ENCODE data around the gene CAPZB.
"Not testable (repeated sequence)": the region's sequence is repeated elsewhere in the genome, so short reads cannot be mapped to it uniquely, and the experiment has no call there.

CAPZB gene

DNA sequence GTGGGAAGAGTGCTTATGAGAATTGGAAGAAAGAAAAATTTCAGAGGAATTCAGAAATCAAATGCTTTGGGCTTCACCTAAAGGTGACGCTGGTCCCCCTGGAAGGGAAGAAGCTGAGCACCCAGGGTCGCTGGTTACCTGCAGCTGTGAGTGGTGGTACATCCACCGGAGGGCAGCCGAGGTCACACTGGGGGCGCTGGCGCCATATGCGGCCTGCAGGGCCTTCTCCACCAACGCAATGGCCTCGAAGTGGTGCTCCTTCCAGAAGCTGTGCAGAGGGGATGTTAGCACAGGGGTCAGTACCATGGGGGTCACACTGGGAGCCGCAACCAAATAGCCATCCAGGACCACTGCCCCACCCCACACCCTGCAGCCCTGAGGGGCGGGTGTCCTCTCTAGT lies 179.5 kb downstream of the CAPZB start:
- no peak for DNase-seq

DNA sequence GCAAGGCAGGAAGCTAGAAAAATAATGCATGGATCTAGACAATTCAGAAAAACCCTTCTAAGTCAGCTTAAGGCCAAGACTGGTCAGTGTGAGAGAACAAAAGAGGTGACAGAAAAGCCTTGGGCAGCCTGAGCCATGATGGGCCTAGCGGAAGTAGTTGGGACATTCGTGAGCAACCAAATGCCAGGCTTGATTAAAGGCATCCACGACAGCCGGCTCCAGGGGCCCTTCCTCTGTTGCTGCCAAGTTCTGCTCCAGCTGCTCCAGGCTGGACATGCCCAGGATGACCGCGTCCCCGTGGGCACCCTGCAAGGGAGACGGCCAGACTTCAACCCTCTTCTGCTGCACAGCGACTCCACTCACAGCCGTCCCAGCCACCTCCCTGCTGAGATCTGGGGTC lies 181.3 kb downstream of the CAPZB start:
- DNase-seq, result not testable (repeated sequence)

DNA sequence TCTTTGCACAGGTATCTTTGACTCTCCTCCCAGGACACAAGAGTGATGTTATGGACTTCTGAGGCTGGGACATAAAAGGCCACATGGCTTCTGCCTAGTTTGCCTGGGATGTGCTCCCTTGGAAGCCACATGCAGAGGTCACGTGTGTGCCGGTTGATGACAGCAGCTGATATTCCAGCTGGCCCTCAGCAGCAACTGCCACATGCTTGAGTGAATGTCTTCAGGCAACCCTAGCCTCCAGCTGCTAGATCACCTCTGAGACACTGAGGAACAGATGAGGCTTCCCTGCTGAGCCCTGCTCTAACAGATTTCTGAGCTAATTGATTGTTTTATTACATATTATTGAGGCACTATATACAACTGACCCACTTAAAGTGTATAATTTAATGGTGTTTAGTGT lies 185.1 kb downstream of the CAPZB start:
- DNase-seq, result no peak

DNA sequence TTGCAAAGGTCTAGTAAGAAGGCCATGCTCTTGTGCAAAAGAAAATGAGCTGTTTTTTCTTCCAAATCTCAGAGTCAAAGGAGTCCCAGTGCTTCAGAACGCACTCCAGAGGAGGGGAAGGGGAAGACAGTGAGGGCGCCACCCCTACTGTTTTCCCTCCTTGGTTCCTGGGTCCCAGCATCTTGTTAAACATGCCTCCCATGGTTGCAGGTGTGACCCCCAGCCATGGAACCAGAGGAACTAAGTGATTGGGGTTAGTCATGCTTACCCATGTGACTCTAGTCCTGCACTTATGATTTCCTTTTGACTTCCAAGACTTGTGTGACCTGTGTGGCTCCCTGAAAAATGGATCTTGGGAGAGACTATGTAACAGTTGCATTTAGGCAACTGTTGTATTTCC lies 190.7 kb downstream of the CAPZB start:
- DNase-seq, result no peak

DNA sequence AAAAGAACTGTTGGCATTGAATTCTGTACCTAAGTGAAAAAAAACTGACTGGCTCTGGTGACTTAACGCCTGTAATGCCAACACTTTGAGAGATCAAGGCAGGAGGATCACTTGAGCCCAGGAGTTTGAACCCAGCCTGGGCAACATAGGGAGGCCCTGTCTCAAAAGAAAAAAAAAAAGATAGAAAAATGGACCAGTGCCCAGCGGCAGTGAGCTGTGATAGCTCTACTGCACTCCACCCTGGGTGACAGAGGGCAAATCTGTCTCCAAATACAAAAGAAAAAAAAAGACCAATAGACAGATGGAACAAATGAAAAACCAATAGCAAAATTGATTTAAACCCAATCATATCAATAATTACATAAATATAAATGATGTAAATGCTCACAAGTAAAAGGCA lies 196.1 kb downstream of the CAPZB start:
- DNase-seq, result no peak

All from cortex of kidney (tissue), 1 donor.